ENCODE data around the gene INTS3.

INTS3 gene

GRCh38 chr1:153799016-153799415 lies 71.2 kb downstream of the INTS3 start:
- no peak for DNase-seq

- DNase-seq, result no peak
Observed at GRCh38 chr1:153799566-153800465, 72.0 kb downstream of the INTS3 start.

DNA sequence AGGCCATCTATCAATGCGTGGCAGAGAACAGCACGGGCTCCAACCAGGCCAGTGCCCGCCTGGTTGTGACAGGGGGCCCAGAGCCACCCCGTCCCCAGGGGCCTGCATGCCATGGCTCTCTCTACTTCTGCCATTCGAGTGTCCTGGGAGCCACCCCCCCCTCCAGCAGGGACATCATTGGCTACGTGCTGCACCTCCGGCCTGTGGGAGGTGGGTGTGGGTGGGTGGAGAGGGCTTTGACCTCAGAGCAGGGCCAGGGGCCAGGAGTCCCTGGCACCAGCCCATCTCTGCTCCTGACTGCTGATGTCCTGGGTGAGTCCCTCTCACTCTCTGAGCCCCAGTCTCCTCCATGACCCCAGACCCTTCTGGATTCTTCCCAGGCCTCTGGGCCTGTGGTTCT lies 72.7 kb downstream of the INTS3 start:
- no peak for DNase-seq

- no peak for DNase-seq
Observed at GRCh38 chr1:153801028-153801625, 73.3 kb downstream of the INTS3 start.

- no peak for DNase-seq
Observed at GRCh38 chr1:153801786-153802697, 74.2 kb downstream of the INTS3 start.

GRCh38 chr1:153803470-153804056 lies 75.7 kb downstream of the INTS3 start:
- DNase-seq, result no peak

- no peak for DNase-seq
Observed at GRCh38 chr1:153804112-153804511, 76.3 kb downstream of the INTS3 start.

- peak; percentile 58 for DNase-seq
Observed at GRCh38 chr1:153805042-153805745, 77.3 kb downstream of the INTS3 start.

DNA sequence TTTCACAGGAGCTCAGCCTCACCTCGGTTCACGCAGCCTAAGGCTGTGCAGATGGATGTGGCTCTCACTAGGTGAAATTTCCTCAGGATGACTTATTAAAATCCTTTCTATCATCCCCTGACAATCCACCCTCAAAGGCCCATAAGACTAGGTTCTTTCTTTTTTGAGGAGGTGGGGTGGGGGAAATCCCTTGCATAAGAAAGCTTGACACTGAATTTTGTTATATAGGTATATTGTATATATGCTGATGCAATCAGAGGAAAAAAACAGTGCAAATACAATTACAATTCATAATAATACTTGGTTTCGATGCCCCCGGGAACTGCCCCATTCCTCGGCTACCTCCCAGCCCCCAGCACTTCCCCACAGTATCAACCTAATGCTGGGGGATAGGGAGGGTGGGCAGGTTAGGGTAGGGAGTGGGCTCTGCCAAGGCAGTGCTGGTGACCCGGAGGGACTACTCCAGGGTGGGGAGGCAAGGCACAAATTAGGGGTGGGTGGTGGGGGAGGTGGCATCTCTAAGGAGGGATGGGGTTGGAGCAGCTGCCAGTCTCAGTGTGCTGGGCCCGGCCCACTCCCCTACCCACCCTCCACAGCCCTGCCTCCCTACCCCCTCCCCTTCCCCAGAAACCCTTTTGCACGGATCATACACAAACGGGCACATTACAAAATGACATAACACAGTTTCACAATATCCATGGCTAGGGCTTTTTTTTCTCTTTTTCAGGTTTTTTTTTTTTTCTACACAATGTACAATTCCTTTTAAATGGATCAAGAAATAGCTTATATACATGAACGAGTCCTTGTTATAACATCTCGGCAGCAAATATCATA lies 78.3 kb downstream of the INTS3 start:
- DNase-seq, result no peak

- DNase-seq, result no peak
Observed at GRCh38 chr1:153816283-153816889, 88.5 kb downstream of the INTS3 start.

GRCh38 chr1:153818876-153819275 lies 91.0 kb downstream of the INTS3 start:
- DNase-seq, result no peak

Data from activated CD8-positive, alpha-beta memory T cell treated with anti-CD3 and anti-CD28 coated beads, Interleukin-2, amount 50 U/mL, for 4 hours (primary cell).